Liver (tissue), 9 donors: ENCODE results near the gene KMT2D. TPM values are rescaled to one million over a fixed set of nuclear protein-coding genes. Genes with fewer than 3 reads are reported as not detected.
A peak's percentile ranks its signal among the peaks of the same experiment; 100 is the strongest.

ENCODE experiments used
- DNase-seq: peaks from one replicate; pipeline ENCODE4 v3.0.0-alpha.2; 2017; ENCODE audit warnings: low spot score
- H3K27ac ChIP-seq, 2 donors: one replicate each; pipeline ENCODE4 v1.7.0; 2013; ENCODE audit warnings: inconsistent platforms in 2 of 2, low read length in 2 of 2, control low read depth in 1 of 2, low read depth in 1 of 2, mild to moderate bottlenecking in 1 of 2
- H3K27me3 ChIP-seq, 4 donors: one replicate each; pipeline versions ENCODE4 v1.6.1 to v1.7.0; 2013; ENCODE audit warnings: low read length in 3 of 4, inconsistent platforms in 1 of 4, mild to moderate bottlenecking in 1 of 4, moderate library complexity in 1 of 4; ENCODE audit not compliant: control insufficient read depth in 4 of 4, insufficient read depth in 4 of 4
- H3K36me3 ChIP-seq, 4 donors: one replicate each; pipeline versions ENCODE4 v1.6.1 to v1.7.0; 2013; ENCODE audit warnings: low read length in 3 of 4, mild to moderate bottlenecking in 3 of 4, low read depth in 1 of 4, moderate library complexity in 1 of 4; ENCODE audit not compliant: control insufficient read depth in 4 of 4, insufficient read depth in 3 of 4
- H3K4me1 ChIP-seq, 4 donors: one replicate each; pipeline versions ENCODE4 v1.6.1 to v1.7.0; 2013; ENCODE audit warnings: low read length in 3 of 4, mild to moderate bottlenecking in 3 of 4, moderate library complexity in 1 of 4; ENCODE audit not compliant: control insufficient read depth in 4 of 4, insufficient read depth in 4 of 4
- H3K4me3 ChIP-seq, 3 donors: one replicate each; pipeline versions ENCODE4 v1.6.1 to v1.7.0; 2013; ENCODE audit warnings: low read length in 3 of 3, control low read depth in 1 of 3, low read depth in 1 of 3, mild to moderate bottlenecking in 1 of 3
- H3K9ac ChIP-seq, 2 donors: one replicate each; pipeline ENCODE4 v1.7.0; 2013; ENCODE audit warnings: low read length in 2 of 2, mild to moderate bottlenecking in 2 of 2, moderate library complexity in 2 of 2, control low read depth in 1 of 2, low read depth in 1 of 2
- H3K9me3 ChIP-seq, 4 donors: one replicate each; pipeline versions ENCODE4 v1.6.1 to v1.7.0; 2013; ENCODE audit warnings: low read length in 3 of 4; ENCODE audit not compliant: control insufficient read depth in 4 of 4
- EGR1 ChIP-seq, 2 donors: IDR thresholded peaks; 2 replicates each; pipeline ENCODE4 v1.6.1; 2016 to 2018; ENCODE audit warnings: antibody characterized with exemption in 2 of 2, low read depth in 2 of 2
- FOXA1 ChIP-seq: IDR thresholded peaks from 2 replicates; pipeline ENCODE4 v1.6.1; 2016; ENCODE audit warnings: antibody characterized with exemption
- GABPA ChIP-seq, 2 donors: IDR thresholded peaks in 1 of 2; conservative IDR thresholded peaks in 1 of 2; 2 replicates each; pipeline ENCODE4 v1.6.1; 2016; ENCODE audit warnings: antibody characterized with exemption in 2 of 2, mild to moderate bottlenecking in 1 of 2, moderate library complexity in 1 of 2
- HNF4A ChIP-seq, 2 donors: conservative IDR thresholded peaks; 2 replicates each; pipeline ENCODE4 v1.6.1; 2016; ENCODE audit warnings: antibody characterized with exemption in 2 of 2, mild to moderate bottlenecking in 2 of 2
- HNF4G ChIP-seq: IDR thresholded peaks from 2 replicates; pipeline ENCODE4 v1.6.1; 2016; ENCODE audit warnings: antibody characterized with exemption
- JUND ChIP-seq, 2 donors: IDR thresholded peaks; 2 replicates each; pipeline ENCODE4 v1.6.1; 2016; ENCODE audit warnings: antibody characterized with exemption in 2 of 2
- RAD21 ChIP-seq, 2 donors: IDR thresholded peaks; 2 replicates each; pipeline ENCODE4 v1.6.1; 2016; ENCODE audit warnings: antibody characterized with exemption in 2 of 2, mild to moderate bottlenecking in 2 of 2
- RXRA ChIP-seq, 2 donors: IDR thresholded peaks; 2 replicates each; pipeline ENCODE4 v1.6.1; 2017 to 2018; ENCODE audit warnings: antibody characterized with exemption in 2 of 2, mild to moderate bottlenecking in 1 of 2
- TAF1 ChIP-seq: conservative IDR thresholded peaks from 2 replicates; pipeline ENCODE4 v1.6.1; 2016; ENCODE audit warnings: antibody characterized with exemption, mild to moderate bottlenecking
- WGBS: extraction: QIAGEN DNeasy Blood & Tissue Kit; methylation state at CpG from one replicate; pipeline ENCODE4 v1.1.7; 2013; 5-methylcytosine and 5-hydroxymethylcytosine counted together
- polyA plus RNA-seq, 2 donors: library from polyadenylated mRNA; stranded (reverse) in 1 of 2; unstranded in 1 of 2; fragments of 200-250 nt in 1 of 2; fragments of >200 nt in 1 of 2; fragmentation: Nextera tagmentation in 1 of 2; extraction: Ambion mirVana in 1 of 2; gene quantifications; one replicate each; pipeline versions ENCODE4 v1.2.1 to v1.2.3, GENCODE V29; 2013 to 2015
- total RNA-seq, 2 donors: library from RNA; depleted of rRNA; stranded (reverse); fragments of >200 nt; gene quantifications; one replicate each; pipeline ENCODE4 v1.2.3, GENCODE V29; 2014
- TF ChIP-seq, protein P1 (sequence below): fragments of 150-350 bp; IDR thresholded peaks from 2 replicates; pipeline ENCODE4 v1.5.1; 2017; ENCODE audit warnings: improper control_type of control experiment, low read depth, low read length; ENCODE audit not compliant: missing input control
- TF ChIP-seq, protein P2 (sequence below): IDR thresholded peaks from 2 replicates; pipeline ENCODE4 v1.6.1; 2016; ENCODE audit warnings: antibody characterized with exemption
- TF ChIP-seq, protein P3 (sequence below): IDR thresholded peaks from 2 replicates; pipeline ENCODE4 v1.6.1; 2016; ENCODE audit warnings: antibody characterized with exemption
- donor health status: healthy.
- donor health status: healthy.
- donor health status: healthy.
- donor health status: healthy.
- donor health status: healthy.

The KMT2D gene
- total and polyA plus RNA-seq, 4 donors = 4.5 to 53.8 (median 25.0) TPM

DNA sequence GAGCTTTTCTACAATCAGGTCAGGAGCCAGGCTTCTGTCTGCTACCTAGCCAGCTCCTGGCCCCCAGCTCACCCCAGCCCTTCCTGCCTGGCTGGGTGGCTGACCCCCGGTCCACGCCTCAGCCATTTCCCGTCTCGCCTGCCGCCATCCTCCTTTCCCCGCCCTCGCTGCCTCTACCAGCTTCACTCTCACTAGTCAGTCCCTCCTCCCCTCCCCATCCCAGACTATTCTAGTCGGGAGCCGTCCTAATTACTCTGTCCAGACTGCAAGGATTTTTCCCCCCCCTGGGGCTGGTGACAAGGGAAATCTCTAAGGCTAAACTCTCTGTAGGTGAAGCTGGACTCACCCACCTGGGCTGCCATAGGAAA is 33.2 kb upstream of the KMT2D start:
- H3K4me3 ChIP-seq = no peak overlapping the region
- H3K9ac ChIP-seq = no peak overlapping the region
- no peak for DNase-seq
- no peaks in the 10 kb centered on the region for H3K9me3 ChIP-seq
- peaks cover 0 to 14% (median 14%) of the 10 kb centered on the region in 4 donors for H3K36me3 ChIP-seq
- TF ChIP-seq, protein P1, sequence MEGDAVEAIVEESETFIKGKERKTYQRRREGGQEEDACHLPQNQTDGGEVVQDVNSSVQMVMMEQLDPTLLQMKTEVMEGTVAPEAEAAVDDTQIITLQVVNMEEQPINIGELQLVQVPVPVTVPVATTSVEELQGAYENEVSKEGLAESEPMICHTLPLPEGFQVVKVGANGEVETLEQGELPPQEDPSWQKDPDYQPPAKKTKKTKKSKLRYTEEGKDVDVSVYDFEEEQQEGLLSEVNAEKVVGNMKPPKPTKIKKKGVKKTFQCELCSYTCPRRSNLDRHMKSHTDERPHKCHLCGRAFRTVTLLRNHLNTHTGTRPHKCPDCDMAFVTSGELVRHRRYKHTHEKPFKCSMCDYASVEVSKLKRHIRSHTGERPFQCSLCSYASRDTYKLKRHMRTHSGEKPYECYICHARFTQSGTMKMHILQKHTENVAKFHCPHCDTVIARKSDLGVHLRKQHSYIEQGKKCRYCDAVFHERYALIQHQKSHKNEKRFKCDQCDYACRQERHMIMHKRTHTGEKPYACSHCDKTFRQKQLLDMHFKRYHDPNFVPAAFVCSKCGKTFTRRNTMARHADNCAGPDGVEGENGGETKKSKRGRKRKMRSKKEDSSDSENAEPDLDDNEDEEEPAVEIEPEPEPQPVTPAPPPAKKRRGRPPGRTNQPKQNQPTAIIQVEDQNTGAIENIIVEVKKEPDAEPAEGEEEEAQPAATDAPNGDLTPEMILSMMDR = no peak
- no peak for TF ChIP-seq HNF4A (conservative IDR thresholded peaks at IDR 0.05)
- no peak for TF ChIP-seq TAF1
- no peak for TF ChIP-seq GABPA (IDR thresholded peaks at IDR 0.05 in 1 of 2, conservative IDR thresholded peaks at IDR 0.05 in 1 of 2)
- TF ChIP-seq JUND (IDR thresholded peaks at IDR 0.05) = no peak
- TF ChIP-seq RAD21 (IDR thresholded peaks at IDR 0.05) = no peak
- peak; percentile 12 to 35 for TF ChIP-seq RXRA (IDR thresholded peaks at IDR 0.05)
- TF ChIP-seq HNF4G = no peak
- H3K27me3 ChIP-seq = peaks cover 0 to 12% (median 5%) of the 10 kb centered on the region in 4 donors
- no peak overlapping the region for H3K27ac ChIP-seq
- peaks cover 14 to 30% (median 20%) of the 10 kb centered on the region in 4 donors for H3K4me1 ChIP-seq
- 6% methylated on average over 9 of the region's 9 CpGs for WGBS

DNA sequence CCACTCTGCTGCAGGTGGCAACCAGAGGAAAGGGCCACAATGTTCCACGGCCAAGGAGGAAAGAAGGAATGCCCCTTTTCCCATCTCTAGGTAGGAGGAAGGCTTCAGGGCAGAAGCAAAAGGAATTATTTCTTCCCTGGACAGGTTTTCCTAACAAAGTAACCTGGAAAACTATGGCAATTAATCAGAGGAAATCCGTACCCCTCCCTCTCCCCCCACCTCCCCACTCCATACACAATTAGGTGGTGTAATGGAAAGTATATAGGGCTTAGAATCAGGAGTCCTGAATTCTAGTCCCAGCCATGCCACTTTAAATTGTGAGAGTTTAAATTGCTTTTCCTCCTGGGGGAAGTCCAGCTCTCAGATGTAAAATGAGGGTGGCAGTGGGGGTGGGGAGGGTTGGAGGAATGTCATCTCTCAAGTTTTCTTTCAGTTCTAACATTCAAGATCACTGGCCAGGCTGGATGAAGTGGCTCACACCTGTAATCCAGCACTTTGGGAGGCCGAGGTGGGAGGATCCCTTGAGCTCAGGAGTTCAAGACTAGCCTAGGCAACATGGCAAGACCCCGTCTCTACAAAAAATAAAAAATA is 32.3 kb upstream of the KMT2D start:
- Histone ChIP-seq H3K9ac (no peak overlapping the region), H3K27me3 (peaks cover 0 to 12% (median 5%) of the 10 kb centered on the region in 4 donors), H3K27ac (no peak overlapping the region), H3K36me3 (peaks cover 0 to 14% (median 12%) of the 10 kb centered on the region in 4 donors), H3K9me3 (no peaks in the 10 kb centered on the region), H3K4me1 (peaks cover 14 to 37% (median 21%) of the 10 kb centered on the region in 4 donors), H3K4me3 (no peak overlapping the region)
- 50% methylated on average over 4 of the region's 4 CpGs for WGBS
- TF ChIP-seq EGR1 (IDR thresholded peaks at IDR 0.05; ENCODE audit: low read depth in 2 of 2) (no peak), RXRA (IDR thresholded peaks at IDR 0.05) (no peak), HNF4G (no peak), FOXA1 (no peak)
- TF ChIP-seq, protein P2, sequence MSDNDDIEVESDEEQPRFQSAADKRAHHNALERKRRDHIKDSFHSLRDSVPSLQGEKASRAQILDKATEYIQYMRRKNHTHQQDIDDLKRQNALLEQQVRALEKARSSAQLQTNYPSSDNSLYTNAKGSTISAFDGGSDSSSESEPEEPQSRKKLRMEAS = no peak
- TF ChIP-seq, protein P1 = no peak
- TF ChIP-seq, protein P3, sequence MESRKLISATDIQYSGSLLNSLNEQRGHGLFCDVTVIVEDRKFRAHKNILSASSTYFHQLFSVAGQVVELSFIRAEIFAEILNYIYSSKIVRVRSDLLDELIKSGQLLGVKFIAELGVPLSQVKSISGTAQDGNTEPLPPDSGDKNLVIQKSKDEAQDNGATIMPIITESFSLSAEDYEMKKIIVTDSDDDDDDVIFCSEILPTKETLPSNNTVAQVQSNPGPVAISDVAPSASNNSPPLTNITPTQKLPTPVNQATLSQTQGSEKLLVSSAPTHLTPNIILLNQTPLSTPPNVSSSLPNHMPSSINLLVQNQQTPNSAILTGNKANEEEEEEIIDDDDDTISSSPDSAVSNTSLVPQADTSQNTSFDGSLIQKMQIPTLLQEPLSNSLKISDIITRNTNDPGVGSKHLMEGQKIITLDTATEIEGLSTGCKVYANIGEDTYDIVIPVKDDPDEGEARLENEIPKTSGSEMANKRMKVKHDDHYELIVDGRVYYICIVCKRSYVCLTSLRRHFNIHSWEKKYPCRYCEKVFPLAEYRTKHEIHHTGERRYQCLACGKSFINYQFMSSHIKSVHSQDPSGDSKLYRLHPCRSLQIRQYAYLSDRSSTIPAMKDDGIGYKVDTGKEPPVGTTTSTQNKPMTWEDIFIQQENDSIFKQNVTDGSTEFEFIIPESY = no peak
- no peak for DNase-seq
